C4-2B (cell line): Measurements from ENCODE around the gene ADM.

ENCODE experiments used
- H3K27ac ChIP-seq: fragments of 450-650 bp; 2 replicates; pipeline ENCODE4 v1.5.1; 2017
- ZFX ChIP-seq: fragments of 450-650 bp; IDR thresholded peaks from 2 replicates; pipeline ENCODE4 v1.6.1; 2017
- TF ChIP-seq, protein P1 (sequence below): fragments of 450-650 bp; conservative IDR thresholded peaks from 2 replicates; pipeline ENCODE4 v1.5.1; 2017; ENCODE audit warnings: mild to moderate bottlenecking

Gene ADM

DNA sequence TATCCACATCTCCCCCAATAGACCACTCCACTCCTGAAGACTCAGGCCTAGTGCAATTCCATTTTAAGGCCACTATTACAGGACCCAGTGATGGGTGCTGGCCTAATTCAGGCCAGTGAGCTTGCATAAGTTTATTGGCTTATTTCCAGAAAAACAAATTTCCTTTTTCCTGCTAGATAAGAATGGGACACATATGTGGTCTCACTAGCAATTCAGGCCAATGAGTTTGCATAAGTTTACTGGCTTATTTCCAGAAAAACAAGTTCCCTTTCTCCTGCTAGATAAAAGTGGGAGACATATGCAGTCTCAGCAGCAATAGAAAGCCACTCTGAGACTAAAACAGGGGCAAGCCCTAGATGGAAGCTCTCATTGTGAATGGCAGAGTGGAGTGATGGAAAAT lies 22.4 kb downstream of the ADM start:
- TF ChIP-seq, protein P1, sequence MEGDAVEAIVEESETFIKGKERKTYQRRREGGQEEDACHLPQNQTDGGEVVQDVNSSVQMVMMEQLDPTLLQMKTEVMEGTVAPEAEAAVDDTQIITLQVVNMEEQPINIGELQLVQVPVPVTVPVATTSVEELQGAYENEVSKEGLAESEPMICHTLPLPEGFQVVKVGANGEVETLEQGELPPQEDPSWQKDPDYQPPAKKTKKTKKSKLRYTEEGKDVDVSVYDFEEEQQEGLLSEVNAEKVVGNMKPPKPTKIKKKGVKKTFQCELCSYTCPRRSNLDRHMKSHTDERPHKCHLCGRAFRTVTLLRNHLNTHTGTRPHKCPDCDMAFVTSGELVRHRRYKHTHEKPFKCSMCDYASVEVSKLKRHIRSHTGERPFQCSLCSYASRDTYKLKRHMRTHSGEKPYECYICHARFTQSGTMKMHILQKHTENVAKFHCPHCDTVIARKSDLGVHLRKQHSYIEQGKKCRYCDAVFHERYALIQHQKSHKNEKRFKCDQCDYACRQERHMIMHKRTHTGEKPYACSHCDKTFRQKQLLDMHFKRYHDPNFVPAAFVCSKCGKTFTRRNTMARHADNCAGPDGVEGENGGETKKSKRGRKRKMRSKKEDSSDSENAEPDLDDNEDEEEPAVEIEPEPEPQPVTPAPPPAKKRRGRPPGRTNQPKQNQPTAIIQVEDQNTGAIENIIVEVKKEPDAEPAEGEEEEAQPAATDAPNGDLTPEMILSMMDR: no peak
- no peak for TF ChIP-seq ZFX
- peak overlapping the region; percentile 45; the same call in 1 of the 2 replicates for H3K27ac ChIP-seq

DNA sequence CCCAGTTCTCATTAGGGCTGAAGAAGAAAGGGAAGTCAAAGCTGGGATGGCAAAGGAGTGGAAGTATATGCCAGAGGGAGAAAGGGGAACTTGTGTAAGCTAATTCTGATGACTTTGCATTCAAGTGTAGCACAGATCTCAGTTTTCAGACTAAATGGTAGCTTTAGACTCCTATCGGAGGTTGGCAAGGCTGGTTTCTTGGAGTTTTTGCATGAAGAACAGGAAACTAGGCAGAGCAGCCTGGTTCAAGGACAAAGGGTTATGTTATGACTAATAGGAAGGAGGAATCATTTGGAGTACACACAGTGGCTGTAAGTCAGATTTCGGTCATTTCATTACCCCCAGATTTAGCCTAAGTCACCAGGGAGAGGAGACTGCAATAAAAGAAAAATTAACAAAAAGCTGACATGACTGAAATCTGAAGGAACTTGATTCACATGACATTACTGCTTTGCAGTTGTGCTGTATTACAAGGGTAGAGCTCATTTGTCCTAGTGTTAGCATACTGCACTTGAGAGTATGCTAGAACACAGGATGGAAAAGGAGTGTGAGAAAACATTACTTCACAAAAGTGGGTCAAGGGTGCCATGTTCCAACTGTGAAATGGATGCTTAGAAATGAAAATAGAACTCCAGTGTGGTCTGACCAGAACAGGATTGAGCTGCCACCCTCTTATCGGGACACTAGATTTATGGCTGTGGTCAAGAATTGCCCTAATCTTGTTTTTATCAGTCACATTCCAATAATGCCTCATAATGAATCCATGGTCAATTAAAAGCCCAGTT lies 23.6 kb downstream of the ADM start:
- no peak for TF ChIP-seq ZFX
- TF ChIP-seq, protein P1: no peak
- H3K27ac ChIP-seq: no peak overlapping the region

- no peak overlapping the region for H3K27ac ChIP-seq
- TF ChIP-seq, protein P1: no peak
- no peak for TF ChIP-seq ZFX
These were observed 24.5 kb downstream of the ADM start for GRCh38 chr11:10329356-10329755.

DNA sequence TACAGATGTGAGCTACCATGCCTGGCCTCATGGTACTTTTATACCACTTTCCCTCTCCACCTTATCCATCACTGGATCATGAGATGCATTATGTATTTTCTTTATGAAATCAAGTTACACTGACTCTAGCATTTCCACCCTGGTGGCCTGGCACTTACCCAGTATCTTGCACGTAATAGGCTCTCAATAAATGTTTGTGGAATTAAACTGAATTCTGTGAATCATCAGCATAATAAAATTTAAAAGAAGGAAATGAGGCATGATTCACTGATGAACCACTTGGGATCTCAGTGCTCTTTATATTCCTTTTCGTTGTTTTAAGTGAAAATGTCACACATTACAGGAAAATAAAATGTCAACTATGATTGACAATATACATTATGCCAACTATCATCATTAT lies 25.1 kb downstream of the ADM start:
- H3K27ac ChIP-seq: no peak overlapping the region
- TF ChIP-seq ZFX: no peak
- TF ChIP-seq, protein P1: no peak

DNA sequence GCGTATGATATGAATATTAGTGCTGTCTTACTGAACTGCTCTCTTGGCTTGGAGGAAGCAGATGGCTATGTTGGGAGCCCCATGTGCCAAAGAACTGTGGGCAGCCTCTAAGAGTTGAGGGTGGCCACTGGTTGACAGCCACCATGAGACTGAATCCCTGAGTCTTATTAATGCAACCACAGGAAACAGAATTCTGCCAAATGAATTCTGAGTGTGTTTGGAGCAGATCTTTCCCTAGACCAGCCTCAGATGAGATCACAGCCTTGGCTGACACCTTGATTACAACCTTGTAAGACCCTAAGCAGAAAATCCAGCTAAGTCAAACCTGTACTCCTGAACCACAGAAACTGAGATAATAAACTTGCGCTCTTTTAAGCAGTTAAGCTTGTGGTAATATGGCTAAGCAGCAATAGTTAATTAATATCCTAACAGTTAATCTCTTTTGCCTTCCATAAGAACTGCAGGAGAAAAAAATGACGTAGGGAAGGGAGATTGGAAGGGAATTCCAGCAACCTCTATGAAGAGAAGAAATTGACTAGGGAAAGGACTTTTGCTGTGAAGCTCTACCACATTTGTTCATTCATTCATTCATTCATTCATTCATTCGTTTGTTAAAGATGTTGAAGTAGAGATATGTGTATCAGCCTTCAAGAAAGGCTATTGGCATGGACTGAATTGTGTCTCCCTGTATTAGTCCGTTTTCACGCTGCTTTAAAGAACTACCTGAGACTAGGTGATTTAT lies 26.8 kb downstream of the ADM start:
- no peak for TF ChIP-seq ZFX
- TF ChIP-seq, protein P1: no peak
- H3K27ac ChIP-seq: no peak overlapping the region

DNA sequence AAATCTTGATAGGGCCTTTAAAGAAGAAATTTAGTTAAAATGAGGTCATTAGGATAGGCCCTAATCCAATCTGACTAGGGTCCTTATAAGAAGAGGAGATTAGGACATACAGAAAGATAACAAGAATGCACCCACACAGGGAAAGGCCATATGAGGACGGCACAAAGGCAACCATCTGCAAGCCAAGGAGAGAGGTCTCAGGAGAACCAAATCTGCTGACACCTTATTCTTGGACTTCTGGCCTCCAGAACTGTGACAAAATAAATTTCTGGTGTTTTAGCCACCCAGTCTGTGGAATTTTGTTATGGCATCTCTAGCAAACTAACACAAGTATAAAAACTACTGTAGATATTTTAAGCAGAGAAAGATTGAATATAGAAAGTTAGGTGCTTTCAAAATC lies 28.6 kb downstream of the ADM start:
- H3K27ac ChIP-seq: no peak overlapping the region
- TF ChIP-seq, protein P1: no peak
- TF ChIP-seq ZFX: no peak

DNA sequence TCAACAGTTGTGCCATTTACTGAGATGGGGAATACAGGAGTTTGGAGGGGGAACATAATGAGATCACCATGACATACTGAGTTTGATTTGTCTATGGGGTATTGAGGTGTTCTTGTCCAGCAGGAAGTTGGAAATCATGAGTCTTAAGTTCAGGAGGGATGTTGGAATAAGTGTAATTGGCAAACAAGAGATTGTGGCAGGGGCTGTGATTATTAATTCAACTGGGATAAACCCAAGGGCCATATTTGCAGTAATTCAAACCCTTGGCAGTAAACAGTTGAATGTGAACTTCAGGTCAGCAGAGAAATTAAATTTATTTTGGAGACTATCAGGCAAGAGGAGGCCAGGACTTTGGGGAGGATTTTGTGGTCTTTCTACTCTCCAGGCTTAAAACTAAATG lies 33.4 kb downstream of the ADM start:
- no peak for TF ChIP-seq ZFX
- TF ChIP-seq, protein P1: no peak
- no peak overlapping the region for H3K27ac ChIP-seq
